ENCODE measurements around the gene ZBTB7C.

GRCh38 chr18:48229552-48229981, 179.6 kb downstream of the ZBTB7C start:
- TF ChIP-seq POLR2A (IDR thresholded peaks at IDR 0.05) (no peak), CTCF (IDR thresholded peaks at IDR 0.05) (no peak)
